OCI-LY7 (cell line): Measurements from ENCODE around the gene HLA-DQB1. TPM values are rescaled to one million over a fixed set of nuclear protein-coding genes. Genes with fewer than 3 reads are reported as not detected.
A peak's percentile ranks its signal among the peaks of the same experiment; 100 is the strongest.

Source experiments
- BruUV-seq: library from RNA; stranded (reverse); fragments of 400-500 nt; replicated peaks from 2 replicates; lab custom pipeline; 2021; lab: Mats Ljungman, UMichigan
- CTCF ChIA-PET: fragments of 300-600 bp; sonication (Branson Sonifier 250); formaldehyde crosslinking; loops from one replicate; lab custom pipeline; 2022; ENCODE audit warnings: antibody characterized with exemption; ENCODE audit not compliant: unreplicated experiment; lab: Charles Lee
- POLR2A ChIA-PET: fragments of 300-600 bp; sonication (Branson Sonifier 250); formaldehyde crosslinking; loops from one replicate; lab custom pipeline; 2022; ENCODE audit warnings: antibody characterized with exemption; lab: Charles Lee
- DNase-seq: peaks from one replicate; pipeline ENCODE4 v3.0.0-alpha.2; 2015; ENCODE audit warnings: low spot score
- H2AFZ ChIP-seq: fragments of 200-600 bp; sonication (generic), shearing (Covaris generic); 2 replicates; pipeline ENCODE4 v1.6.1; 2014; ENCODE audit warnings: mild to moderate bottlenecking, antibody characterized with exemption, low read length, moderate library complexity
- H3K27ac ChIP-seq: fragments of 200-600 bp; sonication (generic); 2 replicates; pipeline ENCODE4 v1.5.1; 2014; ENCODE audit warnings: mixed run types, low read depth, mild to moderate bottlenecking, moderate library complexity, low read length, inconsistent platforms; ENCODE audit not compliant: poor library complexity, severe bottlenecking
- H3K36me3 ChIP-seq: fragments of 200-600 bp; sonication (generic); 2 replicates; pipeline ENCODE4 v1.6.1; 2014; ENCODE audit warnings: mild to moderate bottlenecking, antibody characterized with exemption, low read length, moderate library complexity, mixed read lengths; ENCODE audit not compliant: insufficient read depth
- H3K4me1 ChIP-seq: fragments of 200-600 bp; sonication (generic); 2 replicates; pipeline ENCODE4 v1.5.1; 2014; ENCODE audit warnings: mild to moderate bottlenecking, low read length; ENCODE audit not compliant: insufficient read depth, poor library complexity, severe bottlenecking
- H3K4me2 ChIP-seq: fragments of 200-600 bp; sonication (generic); 2 replicates; pipeline ENCODE4 v1.6.1; 2014; ENCODE audit warnings: mild to moderate bottlenecking, low read length
- H3K4me3 ChIP-seq: fragments of 200-600 bp; sonication (generic); 2 replicates; pipeline ENCODE4 v1.5.1; 2014; ENCODE audit warnings: mild to moderate bottlenecking, low read depth, low read length; ENCODE audit not compliant: poor library complexity, severe bottlenecking
- H3K79me2 ChIP-seq: fragments of 200-600 bp; sonication (generic); 2 replicates; pipeline ENCODE4 v1.6.1; 2016; ENCODE audit warnings: low read depth, mild to moderate bottlenecking, low read length, moderate library complexity, mixed read lengths; ENCODE audit not compliant: insufficient read depth
- H3K9me2 ChIP-seq: fragments of 200-600 bp; sonication (generic); 2 replicates; pipeline ENCODE4 v1.6.1; 2016; ENCODE audit warnings: mild to moderate bottlenecking, low read length, mixed read lengths; ENCODE audit not compliant: insufficient read depth
- H3K9me3 ChIP-seq: fragments of 200-600 bp; sonication (generic); 2 replicates; pipeline ENCODE4 v1.6.1; 2014; ENCODE audit warnings: mild to moderate bottlenecking, mixed run types, low read length, mixed read lengths
- H4K20me1 ChIP-seq: fragments of 200-600 bp; sonication (generic); 2 replicates; pipeline ENCODE4 v1.6.1; 2014; ENCODE audit warnings: mild to moderate bottlenecking, antibody characterized with exemption, low read length, moderate library complexity, mixed read lengths; ENCODE audit not compliant: insufficient read depth
- CTCF ChIP-seq: fragments of 200-600 bp; sonication (generic); conservative IDR thresholded peaks from 2 replicates; pipeline ENCODE4 v1.5.1; 2014; ENCODE audit warnings: mild to moderate bottlenecking, antibody characterized with exemption, low read length, moderate library complexity, mixed read lengths
- EZH2phosphoT487 ChIP-seq: fragments of 200-600 bp; sonication (generic); IDR thresholded peaks from 2 replicates; pipeline ENCODE4 v1.6.1; 2018; ENCODE audit warnings: low read depth, borderline replicate concordance, mild to moderate bottlenecking, mixed run types, antibody characterized with exemption, low read length, moderate library complexity, mixed read lengths
- intact Hi-C: fragments of 100-400 bp; cut with micrococcal nuclease; formaldehyde crosslinking; loops from one replicate; pipeline ENCODE4 v1.10.0; 2022; ENCODE audit not compliant: unreplicated experiment
- total RNA-seq, 2 experiments: library from RNA; depleted of rRNA in 1 of 2; stranded (reverse); fragments of >200 nt in 1 of 2; shearing (Covaris generic) in 1 of 2; gene quantifications; 2 replicates each; pipeline ENCODE4 v1.2.3, GENCODE V29; 2014 to 2022

Gene HLA-DQB1
- total RNA-seq, 2 experiments from 2014 or later, result 10.5 to 20.9 TPM

- peak overlapping the region; percentile 7 for H3K27ac ChIP-seq
Measured at GRCh38 chr6:32668226-32668747, 1.8 kb upstream of the HLA-DQB1 start.

GRCh38 chr6:32665661-32666060, 796 bp downstream of the HLA-DQB1 start:
- no peaks in the 10 kb centered on the region for H3K9me2 ChIP-seq
- no peak overlapping the region for H3K27ac ChIP-seq
- no peaks in the 10 kb centered on the region for H3K79me2 ChIP-seq
- no peak for DNase-seq
- BruUV-seq, result no TSS peak
- intact Hi-C loops, result no loop called here
- peak overlapping the region; percentile 72 for H3K4me3 ChIP-seq
- ChIA-PET POLR2A (no interaction called here), CTCF (no interaction called here)
- H3K4me1 ChIP-seq, result peaks cover 26% of the 10 kb centered on the region
- no peak for TF ChIP-seq EZH2phosphoT487
- no peak for TF ChIP-seq CTCF
- H3K36me3 ChIP-seq, result no peaks in the 10 kb centered on the region
- no peaks in the 10 kb centered on the region for H3K9me3 ChIP-seq
- H2AFZ ChIP-seq, result no peak overlapping the region
- H3K4me2 ChIP-seq, result peak overlapping the region; percentile 76
- no peaks in the 10 kb centered on the region for H4K20me1 ChIP-seq

More at GRCh38 chr6:32668226-32668747, 1.8 kb upstream of the HLA-DQB1 start:
- BruUV-seq, result no TSS peak
- TF ChIP-seq EZH2phosphoT487 (no peak), CTCF (no peak)
- Histone ChIP-seq H3K4me1 (peaks cover 20% of the 10 kb centered on the region), H3K36me3 (no peaks in the 10 kb centered on the region), H4K20me1 (no peaks in the 10 kb centered on the region), H3K79me2 (no peaks in the 10 kb centered on the region), H3K4me2 (peak overlapping the region; percentile 32; the same call in 1 of the 2 replicates), H3K9me2 (no peaks in the 10 kb centered on the region), H3K9me3 (no peaks in the 10 kb centered on the region), H2AFZ (peak overlapping the region; percentile 76; the same call in 1 of the 2 replicates), H3K4me3 (no peak overlapping the region)
- intact Hi-C loops, result no loop called here
- CTCF ChIA-PET, result no interaction called here
- POLR2A ChIA-PET, result interaction anchor here (1.1 kb wide), 1 partner anchor 19 kb away, joined by 3 read pairs; no protein-coding TSS in a partner anchor
- peak; percentile 83 for DNase-seq

- ChIA-PET CTCF (interaction anchor here (0.6 kb wide), 1 partner anchor 97 kb away, joined by 3 read pairs; no protein-coding TSS in a partner anchor), POLR2A (no interaction called here)
- no peak overlapping the region for H3K4me3 ChIP-seq
- TF ChIP-seq CTCF (no peak), EZH2phosphoT487 (no peak)
- H3K27ac ChIP-seq, result no peak overlapping the region
- DNase-seq, result no peak
- H3K79me2 ChIP-seq, result no peaks in the 10 kb centered on the region
- no peak overlapping the region for H2AFZ ChIP-seq
- H4K20me1 ChIP-seq, result no peaks in the 10 kb centered on the region
- BruUV-seq, result no TSS peak
- intact Hi-C loops, result no loop called here
- H3K4me1 ChIP-seq, result peaks cover 34% of the 10 kb centered on the region
- H3K4me2 ChIP-seq, result peak overlapping the region; percentile 76; the same call in 1 of the 2 replicates
- H3K36me3 ChIP-seq, result no peaks in the 10 kb centered on the region
- no peaks in the 10 kb centered on the region for H3K9me2 ChIP-seq
- H3K9me3 ChIP-seq, result no peaks in the 10 kb centered on the region
Measured at GRCh38 chr6:32664827-32665362, 1.6 kb downstream of the HLA-DQB1 start.
